HG02970 (cell line): ENCODE data around the gene PITRM1.

Experiments used
- ATAC-seq: cut with Tn5 transposase; IDR thresholded peaks from one replicate; pipeline ENCODE4 v1.9.1; 2021; ENCODE audit warnings: mild to moderate bottlenecking, moderate library complexity, moderate number of reproducible peaks; ENCODE audit not compliant: unreplicated experiment, low FRiP score

Gene PITRM1

GRCh38 chr10:3143366-3143765, 29.2 kb downstream of the PITRM1 start:
- ATAC-seq: no peak

GRCh38 chr10:3142146-3142875, 30.3 kb downstream of the PITRM1 start:
- ATAC-seq: no peak

- no peak for ATAC-seq
These were observed 31.1 kb downstream of the PITRM1 start for GRCh38 chr10:3141351-3142005.

GRCh38 chr10:3140280-3140679, 32.3 kb downstream of the PITRM1 start:
- no peak for ATAC-seq

- ATAC-seq: no peak
These were observed 33.2 kb downstream of the PITRM1 start for GRCh38 chr10:3139216-3139910.

GRCh38 chr10:3137958-3138726, 34.4 kb downstream of the PITRM1 start:
- no peak for ATAC-seq

- no peak for ATAC-seq
These were observed 35.6 kb downstream of the PITRM1 start for GRCh38 chr10:3136763-3137611.

GRCh38 chr10:3136336-3136735, 36.2 kb downstream of the PITRM1 start:
- no peak for ATAC-seq

- no peak for ATAC-seq
These were observed 37.6 kb downstream of the PITRM1 start for GRCh38 chr10:3135006-3135405.

- ATAC-seq: no peak
These were observed 38.6 kb downstream of the PITRM1 start for GRCh38 chr10:3133948-3134347.

GRCh38 chr10:3132036-3133025, 40.3 kb downstream of the PITRM1 start:
- no peak for ATAC-seq

GRCh38 chr10:3131098-3131497, 41.5 kb downstream of the PITRM1 start:
- ATAC-seq: no peak

GRCh38 chr10:3129581-3130340, 42.8 kb downstream of the PITRM1 start:
- ATAC-seq: no peak

- ATAC-seq: no peak
These were observed 44.0 kb downstream of the PITRM1 start for GRCh38 chr10:3128379-3129130.

GRCh38 chr10:3127921-3128320, 44.7 kb downstream of the PITRM1 start:
- no peak for ATAC-seq

GRCh38 chr10:3126741-3127346, 45.7 kb downstream of the PITRM1 start:
- ATAC-seq: no peak

- ATAC-seq: no peak
These were observed 46.3 kb downstream of the PITRM1 start for GRCh38 chr10:3126249-3126648.
